Suprapubic skin (tissue), 4 donors: Measurements from ENCODE around the gene MCRIP1. TPM values are rescaled to one million over a fixed set of nuclear protein-coding genes. Genes with fewer than 3 reads are reported as not detected.

Experiments used
- DNase-seq, 2 donors: peaks; one replicate each; pipeline ENCODE4 v3.0.0-alpha.2; 2019; ENCODE audit warnings: low spot score in 2 of 2
- H3K27ac ChIP-seq: fragments of 200-600 bp; sonication (generic); one replicate; pipeline ENCODE4 v1.5.1; 2019
- H3K27me3 ChIP-seq: fragments of 200-600 bp; sonication (generic); one replicate; pipeline ENCODE4 v1.5.1; 2019
- H3K36me3 ChIP-seq: fragments of 200-600 bp; sonication (generic); one replicate; pipeline ENCODE4 v1.5.1; 2019
- H3K4me1 ChIP-seq: fragments of 200-600 bp; sonication (generic); one replicate; pipeline ENCODE4 v1.5.1; 2019
- H3K4me3 ChIP-seq: fragments of 200-600 bp; sonication (generic); one replicate; pipeline ENCODE4 v1.5.1; 2019; ENCODE audit warnings: mild to moderate bottlenecking
- H3K9me3 ChIP-seq: fragments of 200-600 bp; sonication (generic); one replicate; pipeline ENCODE4 v1.5.1; 2019
- CTCF ChIP-seq, 2 donors: fragments of 200-600 bp in 1 of 2; fragments of 450-650 bp in 1 of 2; sonication (generic) in 1 of 2; IDR thresholded peaks; one replicate each; pipeline ENCODE4 v1.5.1; 2016 to 2019; ENCODE audit warnings: antibody characterized with exemption in 2 of 2, mild to moderate bottlenecking in 1 of 2, moderate library complexity in 1 of 2
- EP300 ChIP-seq: sonication (generic); formaldehyde crosslinking; IDR thresholded peaks from one replicate; pipeline ENCODE4 v1.6.1; 2017; ENCODE audit warnings: antibody characterized with exemption
- POLR2A ChIP-seq, 2 donors: fragments of 450-650 bp; IDR thresholded peaks; one replicate each; pipeline ENCODE4 v1.6.1; 2017; ENCODE audit warnings: antibody characterized with exemption in 2 of 2, mild to moderate bottlenecking in 2 of 2, moderate library complexity in 2 of 2
- POLR2AphosphoS5 ChIP-seq, 3 donors: sonication (generic); formaldehyde crosslinking; IDR thresholded peaks; one replicate each; pipeline ENCODE4 v1.6.1; 2017; ENCODE audit warnings: antibody characterized with exemption in 3 of 3
- WGBS: methylation state at CpG from one replicate; pipeline ENCODE4 v1.1.5; 2018; 5-methylcytosine and 5-hydroxymethylcytosine counted together
- total RNA-seq, 4 donors: library from RNA; depleted of rRNA; stranded (reverse); fragments of >200 nt; gene quantifications; one replicate each; pipeline ENCODE4 v1.1.0, GENCODE V29; 2016

MCRIP1 gene
- total RNA-seq, 4 donors from 2014 or later = 20.3 to 29.3 (median 27.4) TPM

DNA sequence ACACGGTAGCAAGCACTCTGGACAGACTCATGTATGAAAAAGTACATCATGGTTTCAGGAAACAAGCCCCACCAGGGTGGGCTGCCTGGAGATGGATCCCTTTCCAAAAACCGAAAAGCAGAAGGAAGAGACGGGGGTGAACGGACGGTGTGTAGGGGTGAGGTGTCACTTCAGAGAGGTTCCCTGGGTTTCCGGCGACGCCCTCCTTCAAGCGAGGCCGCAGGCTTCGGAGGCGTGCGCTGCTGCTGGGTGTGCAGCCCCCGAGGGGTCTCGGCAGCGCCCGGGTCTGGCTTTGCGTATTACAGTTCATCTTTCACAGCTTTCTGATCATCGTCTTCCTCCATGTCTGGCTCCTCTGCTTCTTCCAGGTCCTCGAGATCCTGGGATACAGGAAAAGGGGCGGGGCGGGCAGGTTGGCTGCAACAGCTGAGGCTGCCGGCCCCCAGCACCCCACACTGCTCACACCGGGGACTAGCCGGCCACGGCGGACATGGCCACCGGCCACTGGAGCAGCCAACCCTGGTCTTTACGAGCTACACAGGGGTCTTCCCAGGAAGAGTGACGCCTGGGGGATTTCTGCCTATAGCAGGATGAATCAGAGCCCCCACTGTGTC, 10.7 kb upstream of the MCRIP1 start:
- Histone ChIP-seq H3K27me3 (no peaks in the 10 kb centered on the region), H3K4me1 (peaks cover 41% of the 10 kb centered on the region), H3K9me3 (no peaks in the 10 kb centered on the region), H3K27ac (no peak overlapping the region), H3K4me3 (no peak overlapping the region), H3K36me3 (peaks cover 60% of the 10 kb centered on the region)
- DNase-seq = no peak
- TF ChIP-seq POLR2A (IDR thresholded peaks at IDR 0.05) (no peak), CTCF (IDR thresholded peaks at IDR 0.05) (no peak), EP300 (no peak), POLR2AphosphoS5 (IDR thresholded peaks at IDR 0.05) (no peak)
- 93% methylated on average over 28 of the region's 30 CpGs for WGBS

DNA sequence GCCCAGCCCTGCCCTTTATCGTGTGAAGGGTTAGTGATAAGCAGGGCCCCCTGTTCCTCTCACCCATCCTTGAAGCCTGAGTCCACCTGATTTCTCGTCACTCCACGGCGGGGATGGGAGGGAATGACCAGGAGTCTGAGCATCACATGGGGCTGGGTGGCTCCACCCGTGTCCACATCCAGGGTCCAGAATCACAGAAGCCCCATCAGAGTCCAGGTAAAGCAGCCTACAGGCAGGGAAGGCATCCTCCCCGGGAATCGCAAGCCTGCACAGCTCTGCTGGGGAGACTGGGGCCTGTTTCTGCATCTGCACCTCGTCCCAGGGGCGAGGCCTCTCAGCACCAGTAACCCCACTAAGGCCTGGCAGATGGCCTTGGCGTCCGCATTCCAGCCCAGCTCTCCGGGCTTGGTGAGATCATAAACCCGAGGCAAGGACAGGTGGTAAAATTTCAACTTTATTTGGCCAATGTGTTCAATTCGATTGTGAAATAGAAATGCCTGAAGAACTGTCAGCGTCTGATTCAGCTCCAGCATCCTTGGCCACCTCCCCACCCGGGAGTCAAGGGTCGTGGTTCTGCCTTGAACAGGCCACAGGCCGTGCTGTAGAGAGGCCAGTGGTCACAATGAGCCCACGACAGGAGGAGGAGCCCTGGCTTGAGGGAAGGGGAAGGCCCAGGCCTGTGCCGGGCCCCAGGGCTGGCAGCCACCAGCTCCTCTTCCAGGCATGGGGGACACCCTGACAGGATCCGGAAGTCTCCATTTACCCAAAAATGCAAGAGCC, 9.8 kb upstream of the MCRIP1 start:
- TF ChIP-seq POLR2AphosphoS5 (IDR thresholded peaks at IDR 0.05) (no peak), POLR2A (IDR thresholded peaks at IDR 0.05) (no peak), CTCF (IDR thresholded peaks at IDR 0.05) (no peak), EP300 (no peak)
- no peak overlapping the region for H3K4me3 ChIP-seq
- peak overlapping the region; percentile 92 for H3K27ac ChIP-seq
- WGBS = 53% methylated on average over 21 of the region's 21 CpGs
- H3K4me1 ChIP-seq = peaks cover 44% of the 10 kb centered on the region
- no peaks in the 10 kb centered on the region for H3K9me3 ChIP-seq
- H3K27me3 ChIP-seq = no peaks in the 10 kb centered on the region
- DNase-seq = no peak
- H3K36me3 ChIP-seq = peaks cover 52% of the 10 kb centered on the region

GRCh38 chr17:81842378-81842724, 9.3 kb upstream of the MCRIP1 start:
- Histone ChIP-seq H3K27ac (peak overlapping the region; percentile 92), H3K9me3 (no peaks in the 10 kb centered on the region), H3K36me3 (peaks cover 46% of the 10 kb centered on the region), H3K4me1 (peaks cover 44% of the 10 kb centered on the region), H3K4me3 (no peak overlapping the region), H3K27me3 (no peaks in the 10 kb centered on the region)
- DNase-seq = no peak
- TF ChIP-seq POLR2AphosphoS5 (IDR thresholded peaks at IDR 0.05) = no peak
- no peak for TF ChIP-seq EP300
- TF ChIP-seq CTCF (IDR thresholded peaks at IDR 0.05) = no peak
- no peak for TF ChIP-seq POLR2A (IDR thresholded peaks at IDR 0.05)
- WGBS = 88% methylated on average over 11 of the region's 11 CpGs

DNA sequence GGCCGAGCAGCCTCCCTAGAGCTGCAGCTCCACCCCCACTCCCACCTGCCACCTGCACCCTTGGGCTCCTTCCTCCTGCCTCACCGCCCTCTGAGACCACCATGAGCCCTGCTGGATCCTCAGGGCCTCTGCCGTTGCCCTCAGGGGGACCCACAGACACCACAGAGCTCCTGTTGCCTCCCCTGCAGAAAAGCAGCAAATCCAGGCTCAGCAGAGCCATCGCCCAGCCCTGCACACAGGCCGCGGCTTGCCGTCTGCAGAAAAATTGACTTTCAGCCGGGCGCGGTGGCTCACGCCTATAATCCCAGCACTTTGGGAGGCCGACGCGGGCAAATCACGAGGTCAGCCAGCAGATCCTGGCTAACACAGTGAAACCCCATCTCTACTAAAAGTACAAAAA, 8.8 kb upstream of the MCRIP1 start:
- H3K27me3 ChIP-seq = no peaks in the 10 kb centered on the region
- WGBS = 71% methylated on average over 8 of the region's 15 CpGs
- peak overlapping the region; percentile 15 for H3K4me3 ChIP-seq
- peaks cover 44% of the 10 kb centered on the region for H3K4me1 ChIP-seq
- no peak for DNase-seq
- H3K9me3 ChIP-seq = no peaks in the 10 kb centered on the region
- no peak for TF ChIP-seq EP300
- TF ChIP-seq POLR2AphosphoS5 (IDR thresholded peaks at IDR 0.05) = no peak
- no peak for TF ChIP-seq CTCF (IDR thresholded peaks at IDR 0.05)
- no peak for TF ChIP-seq POLR2A (IDR thresholded peaks at IDR 0.05)
- peak overlapping the region; percentile 92 for H3K27ac ChIP-seq
- H3K36me3 ChIP-seq = peaks cover 41% of the 10 kb centered on the region
